ENCODE data around the gene IRF9. TPM values are rescaled to one million over a fixed set of nuclear protein-coding genes. Genes with fewer than 3 reads are reported as not detected.

The IRF9 gene
- total and polyA plus RNA-seq, 2 donors: 117 to 167 TPM

DNA sequence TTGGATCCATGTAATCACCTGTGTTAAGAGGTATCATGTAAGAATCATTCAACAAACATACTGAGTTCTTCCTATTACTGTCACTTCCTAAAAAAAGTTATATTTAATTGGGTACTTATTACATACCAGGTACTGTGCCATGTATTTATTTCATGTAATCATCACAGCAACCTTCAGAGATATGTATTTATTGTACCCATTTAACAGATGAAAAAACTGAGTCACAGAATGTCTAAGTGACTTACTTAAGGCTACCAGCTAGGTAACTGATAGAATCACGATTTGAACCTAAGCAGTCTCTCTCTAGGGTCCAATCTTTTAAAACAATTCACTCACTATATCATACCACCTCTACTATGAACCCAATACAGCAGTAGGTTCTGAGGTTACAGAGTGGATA, 16.6 kb upstream of the IRF9 start:
- Histone ChIP-seq H3K27ac (ENCODE audit: low read depth in 1 of 2, low read length in 1 of 2) (no peak overlapping the region), H3K36me3 (ENCODE audit: control insufficient read depth in 2 of 2, insufficient read depth in 2 of 2, low read length in 1 of 2) (peaks cover 15 to 41% of the 10 kb centered on the region in 2 donors), H3K27me3 (ENCODE audit: control insufficient read depth in 2 of 2, insufficient read depth in 1 of 2, low read length in 1 of 2) (no peaks in the 10 kb centered on the region), H3K4me3 (ENCODE audit: low read length in 2 of 2) (no peak overlapping the region), H3K9me3 (ENCODE audit: control insufficient read depth in 2 of 2, insufficient read depth in 1 of 2, low read length in 1 of 2) (peaks cover 0 to 12% of the 10 kb centered on the region in 2 donors), H3K4me1 (ENCODE audit: control insufficient read depth in 2 of 2, insufficient read depth in 2 of 2, low read length in 2 of 2) (peaks cover 27 to 49% of the 10 kb centered on the region in 2 donors)
- WGBS: 99% methylated on average over 1 of the region's 1 CpG
- DNase-seq (ENCODE audit: low read depth in 6 of 9, low spot score in 9 of 9): no peak

DNA sequence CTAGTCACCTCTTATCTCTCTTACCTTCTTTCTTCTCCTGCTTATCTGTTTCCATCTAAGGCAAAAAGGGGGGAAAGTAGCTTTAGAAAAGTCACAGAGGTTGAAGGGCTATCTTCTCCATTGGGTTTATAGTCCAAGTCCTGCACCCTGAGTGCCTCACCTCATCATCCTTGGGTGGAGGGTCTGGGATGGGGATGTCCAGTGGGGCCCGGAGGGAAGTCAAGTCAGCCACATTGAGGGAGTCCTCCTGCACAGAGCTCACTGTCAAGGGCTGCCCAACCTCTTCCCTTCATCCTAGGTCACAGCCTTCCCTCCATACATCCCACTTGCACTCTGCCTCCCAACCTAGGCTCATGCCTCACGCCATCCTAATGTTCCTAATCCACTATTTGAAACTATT, 15.8 kb upstream of the IRF9 start:
- Histone ChIP-seq H3K9me3 (ENCODE audit: control insufficient read depth in 2 of 2, insufficient read depth in 1 of 2, low read length in 1 of 2) (peaks cover 0 to 12% of the 10 kb centered on the region in 2 donors), H3K4me1 (ENCODE audit: control insufficient read depth in 2 of 2, insufficient read depth in 2 of 2, low read length in 2 of 2) (peaks cover 27 to 44% of the 10 kb centered on the region in 2 donors), H3K27ac (ENCODE audit: low read depth in 1 of 2, low read length in 1 of 2) (no peak overlapping the region), H3K4me3 (ENCODE audit: low read length in 2 of 2) (no peak overlapping the region), H3K27me3 (ENCODE audit: control insufficient read depth in 2 of 2, insufficient read depth in 1 of 2, low read length in 1 of 2) (no peaks in the 10 kb centered on the region), H3K36me3 (ENCODE audit: control insufficient read depth in 2 of 2, insufficient read depth in 2 of 2, low read length in 1 of 2) (peaks cover 22 to 46% of the 10 kb centered on the region in 2 donors)
- WGBS: 99% methylated on average over 2 of the region's 2 CpGs
- no peak for DNase-seq (ENCODE audit: low read depth in 6 of 9, low spot score in 9 of 9)

DNA sequence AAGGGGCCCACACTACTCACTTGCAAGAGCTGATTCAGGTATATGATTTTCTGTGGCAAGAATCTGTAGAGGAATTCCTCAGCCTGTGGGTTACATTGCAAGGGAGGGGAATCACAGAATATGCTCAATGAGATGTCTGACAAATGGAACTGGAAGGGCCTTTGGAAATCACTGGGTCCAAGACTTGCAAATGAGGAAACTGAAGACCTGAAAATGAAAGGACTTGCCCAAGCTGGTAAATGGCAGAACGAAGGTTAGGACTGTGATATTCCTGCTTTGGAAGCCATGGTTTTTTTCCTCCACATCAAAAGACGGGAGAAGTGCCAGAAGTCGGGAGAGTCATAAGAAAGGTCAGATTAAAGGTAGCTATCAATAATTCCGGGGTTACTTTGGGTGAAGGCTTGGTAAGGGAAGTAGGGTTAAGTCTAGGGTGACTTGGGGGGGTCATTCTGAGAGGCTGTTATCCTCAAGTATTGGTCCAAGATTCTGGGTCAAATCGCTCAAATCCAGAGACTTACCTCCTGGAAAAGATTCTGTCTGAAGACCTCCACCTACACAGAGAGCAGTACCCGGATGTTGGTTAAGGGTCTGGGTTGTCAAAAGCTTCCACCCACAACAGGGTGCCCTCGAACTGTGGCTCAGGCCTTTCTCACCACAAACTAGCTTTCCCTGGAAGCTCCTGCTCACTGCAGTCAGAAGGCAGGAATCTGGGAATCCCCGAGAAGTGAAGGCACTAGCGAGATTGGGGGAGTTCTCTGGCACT, 15.2 kb upstream of the IRF9 start:
- Histone ChIP-seq H3K27me3 (ENCODE audit: control insufficient read depth in 2 of 2, insufficient read depth in 1 of 2, low read length in 1 of 2) (no peaks in the 10 kb centered on the region), H3K27ac (ENCODE audit: low read depth in 1 of 2, low read length in 1 of 2) (peak overlapping the region; percentile 95 to 98), H3K9me3 (ENCODE audit: control insufficient read depth in 2 of 2, insufficient read depth in 1 of 2, low read length in 1 of 2) (peaks cover 0 to 10% of the 10 kb centered on the region in 2 donors), H3K4me3 (ENCODE audit: low read length in 2 of 2) (peak overlapping the region; percentile 78 to 90), H3K36me3 (ENCODE audit: control insufficient read depth in 2 of 2, insufficient read depth in 2 of 2, low read length in 1 of 2) (peaks cover 29 to 52% of the 10 kb centered on the region in 2 donors), H3K4me1 (ENCODE audit: control insufficient read depth in 2 of 2, insufficient read depth in 2 of 2, low read length in 2 of 2) (peaks cover 27 to 38% of the 10 kb centered on the region in 2 donors)
- 22% methylated on average over 9 of the region's 9 CpGs for WGBS
- peak in 1 of 9 donors; percentile 54 for DNase-seq (ENCODE audit: low read depth in 6 of 9, low spot score in 9 of 9)

DNA sequence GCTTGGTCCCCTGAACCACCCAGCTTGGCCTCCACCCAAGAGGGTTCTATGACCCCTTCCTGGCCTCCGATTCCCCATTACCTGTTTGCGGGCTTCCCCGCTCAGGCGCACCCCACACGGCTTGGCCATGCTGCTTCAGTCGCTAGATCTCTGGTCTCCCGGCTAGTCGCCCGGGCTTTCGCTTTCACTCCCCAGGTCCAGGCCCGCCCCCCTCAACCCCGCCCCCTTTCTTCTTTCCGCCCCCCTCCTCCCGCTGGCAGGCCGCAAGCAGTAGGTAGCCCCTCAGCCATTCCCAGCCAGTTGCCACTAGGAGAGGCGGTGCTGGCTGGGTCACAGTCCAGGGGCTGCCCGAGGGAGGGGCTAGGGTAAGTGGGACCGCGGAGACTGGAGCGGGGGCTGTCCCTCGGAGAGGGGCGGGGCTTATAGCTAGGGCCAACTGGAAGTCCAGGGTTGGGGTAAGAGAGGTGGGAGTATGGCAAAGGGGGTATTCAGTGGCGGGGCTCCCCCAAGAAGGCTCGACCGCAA, 14.6 kb upstream of the IRF9 start, which contains the start of gene PSME2:
Gene PSME2 (minus strand): TSS at position 158 of the 525 bp plus-strand sequence. CDS start 29 bp downstream, at position 129.
- peaks cover 0 to 3% of the 10 kb centered on the region in 2 donors for H3K9me3 ChIP-seq (ENCODE audit: control insufficient read depth in 2 of 2, insufficient read depth in 1 of 2, low read length in 1 of 2)
- H3K36me3 ChIP-seq (ENCODE audit: control insufficient read depth in 2 of 2, insufficient read depth in 2 of 2, low read length in 1 of 2): peaks cover 35 to 59% of the 10 kb centered on the region in 2 donors
- H3K4me1 ChIP-seq (ENCODE audit: control insufficient read depth in 2 of 2, insufficient read depth in 2 of 2, low read length in 2 of 2): peaks cover 27 to 38% of the 10 kb centered on the region in 2 donors
- WGBS: under 1% methylated on average over 25 of the region's 25 CpGs
- H3K4me3 ChIP-seq (ENCODE audit: low read length in 2 of 2): peak within 1 kb of the TSS; percentile 78 to 90
- peak within 1 kb of the TSS; percentile 95 to 98 for H3K27ac ChIP-seq (ENCODE audit: low read depth in 1 of 2, low read length in 1 of 2)
- no peaks in the 10 kb centered on the region for H3K27me3 ChIP-seq (ENCODE audit: control insufficient read depth in 2 of 2, insufficient read depth in 1 of 2, low read length in 1 of 2)
- DNase-seq (ENCODE audit: low read depth in 6 of 9, low spot score in 9 of 9): peak in 7 of 9 donors; percentile 66 to 89 (median 73)

DNA sequence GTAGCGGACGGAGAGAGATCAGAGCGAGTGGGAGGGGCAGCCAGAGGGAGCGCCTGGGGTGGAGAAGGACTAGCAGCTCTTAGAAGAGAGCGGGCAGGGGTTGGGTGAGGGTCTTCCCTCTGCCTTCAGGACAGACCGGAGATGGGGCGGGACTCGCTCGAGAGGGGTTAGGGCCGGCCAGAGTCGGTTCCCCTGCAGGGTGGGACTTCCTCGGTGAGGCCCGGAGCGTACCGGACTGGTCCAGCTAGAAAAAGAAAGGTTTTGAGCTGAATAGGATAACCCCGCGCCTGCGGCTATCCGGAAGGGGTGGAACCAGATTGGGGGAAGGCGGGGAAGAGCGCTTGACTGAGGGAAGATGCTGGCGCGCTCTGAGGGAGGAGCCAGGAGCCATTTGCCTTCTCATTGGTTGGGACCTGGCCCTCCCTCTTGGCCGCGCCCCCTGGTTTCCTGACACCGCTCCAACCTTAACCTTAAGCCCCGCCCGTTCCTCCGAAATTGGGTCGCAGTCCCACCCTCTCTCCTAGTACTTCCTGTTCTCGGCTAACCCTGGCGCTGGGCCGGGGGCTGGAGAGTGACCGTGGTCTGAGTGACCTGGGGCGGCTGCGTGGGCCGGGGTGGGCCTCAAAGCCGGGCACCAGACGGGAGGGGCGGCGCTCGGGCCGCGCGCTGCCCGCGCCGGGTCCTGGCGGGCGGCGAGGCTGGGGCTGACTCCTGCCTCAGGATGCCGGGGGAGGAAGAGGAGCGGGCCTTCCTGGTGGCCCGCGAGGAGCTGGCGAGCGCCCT, 13.9 kb upstream of the IRF9 start, which contains the start of gene RNF31:
Gene RNF31 (plus strand): TSS at position 521 of the 783 bp plus-strand sequence. CDS start 201 bp downstream, at position 722.
- Histone ChIP-seq H3K27me3 (ENCODE audit: control insufficient read depth in 2 of 2, insufficient read depth in 1 of 2, low read length in 1 of 2) (no peaks in the 10 kb centered on the region), H3K27ac (ENCODE audit: low read depth in 1 of 2, low read length in 1 of 2) (peak within 1 kb of the TSS; percentile 95 to 98), H3K9me3 (ENCODE audit: control insufficient read depth in 2 of 2, insufficient read depth in 1 of 2, low read length in 1 of 2) (no peaks in the 10 kb centered on the region), H3K4me1 (ENCODE audit: control insufficient read depth in 2 of 2, insufficient read depth in 2 of 2, low read length in 2 of 2) (peaks cover 23 to 32% of the 10 kb centered on the region in 2 donors), H3K36me3 (ENCODE audit: control insufficient read depth in 2 of 2, insufficient read depth in 2 of 2, low read length in 1 of 2) (peaks cover 42 to 65% of the 10 kb centered on the region in 2 donors), H3K4me3 (ENCODE audit: low read length in 2 of 2) (peak within 1 kb of the TSS; percentile 78 to 90)
- under 1% methylated on average over 57 of the region's 57 CpGs for WGBS
- DNase-seq (ENCODE audit: low read depth in 6 of 9, low spot score in 9 of 9): peak; percentile 95 to 99 (median 97)

DNA sequence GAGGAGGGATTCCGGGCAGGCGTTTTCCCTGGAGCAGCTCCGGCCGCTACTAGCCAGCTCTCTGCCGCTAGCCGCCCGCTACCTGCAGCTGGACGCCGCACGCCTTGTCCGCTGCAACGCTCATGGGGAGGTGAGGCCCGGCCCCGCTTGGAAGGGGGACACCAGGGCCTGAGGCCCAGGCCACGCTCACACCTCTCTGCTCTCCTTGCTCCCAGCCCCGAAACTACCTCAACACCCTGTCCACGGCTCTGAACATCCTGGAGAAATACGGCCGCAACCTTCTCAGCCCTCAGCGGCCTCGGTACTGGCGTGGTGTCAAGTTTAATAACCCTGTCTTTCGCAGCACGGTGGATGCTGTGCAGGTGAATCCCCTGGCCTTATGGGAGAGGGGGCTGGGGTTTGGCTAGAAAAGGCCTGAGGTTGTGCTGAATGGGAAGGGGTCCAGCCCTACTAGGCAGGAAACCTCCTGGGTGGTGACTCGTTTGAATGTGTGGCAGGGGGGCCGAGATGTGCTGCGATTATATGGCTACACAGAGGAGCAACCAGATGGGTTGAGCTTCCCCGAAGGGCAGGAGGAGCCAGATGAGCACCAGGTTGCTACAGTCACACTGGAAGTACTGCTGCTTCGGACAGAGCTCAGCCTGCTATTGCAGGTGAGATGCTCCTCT, 13.2 kb upstream of the IRF9 start:
- Histone ChIP-seq H3K9me3 (ENCODE audit: control insufficient read depth in 2 of 2, insufficient read depth in 1 of 2, low read length in 1 of 2) (no peaks in the 10 kb centered on the region), H3K27me3 (ENCODE audit: control insufficient read depth in 2 of 2, insufficient read depth in 1 of 2, low read length in 1 of 2) (no peaks in the 10 kb centered on the region), H3K4me1 (ENCODE audit: control insufficient read depth in 2 of 2, insufficient read depth in 2 of 2, low read length in 2 of 2) (peaks cover 22 to 31% of the 10 kb centered on the region in 2 donors), H3K27ac (ENCODE audit: low read depth in 1 of 2, low read length in 1 of 2) (peak overlapping the region in 1 of 2 donors; percentile 70), H3K36me3 (ENCODE audit: control insufficient read depth in 2 of 2, insufficient read depth in 2 of 2, low read length in 1 of 2) (peaks cover 46 to 68% of the 10 kb centered on the region in 2 donors), H3K4me3 (ENCODE audit: low read length in 2 of 2) (peak overlapping the region; percentile 78 to 90)
- DNase-seq (ENCODE audit: low read depth in 6 of 9, low spot score in 9 of 9): no peak
- WGBS: 10% methylated on average over 29 of the region's 29 CpGs

DNA sequence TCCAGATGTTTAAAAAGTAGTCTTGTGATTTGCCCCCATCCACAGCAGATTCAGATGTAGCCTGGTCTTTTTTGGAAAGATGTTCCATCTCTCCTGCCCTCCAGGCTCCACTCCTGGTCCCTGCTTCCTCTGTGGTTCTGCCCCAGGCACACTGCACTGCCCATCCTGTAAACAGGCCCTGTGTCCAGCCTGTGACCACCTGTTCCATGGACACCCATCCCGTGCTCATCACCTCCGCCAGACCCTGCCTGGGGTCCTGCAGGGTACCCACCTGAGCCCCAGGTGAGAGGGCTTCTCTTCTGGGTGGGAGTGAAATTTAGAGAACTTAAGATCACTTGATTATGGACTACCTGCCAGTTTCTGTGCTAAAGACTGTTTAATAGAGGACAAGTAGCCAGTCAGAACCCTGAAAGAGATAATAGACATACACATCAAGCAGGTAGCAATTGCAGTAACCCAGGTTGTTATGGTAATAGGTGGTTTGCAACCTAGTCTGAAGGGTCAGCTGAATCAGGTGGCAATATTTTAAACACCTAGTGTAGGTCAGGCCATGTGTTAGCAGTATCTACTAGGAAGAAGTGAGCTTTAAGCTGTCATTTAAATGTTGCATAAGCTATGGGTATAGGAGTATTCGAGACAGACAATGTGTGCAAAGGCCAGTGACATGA, 11.6 kb upstream of the IRF9 start:
- WGBS: 98% methylated on average over 3 of the region's 3 CpGs
- Histone ChIP-seq H3K4me1 (ENCODE audit: control insufficient read depth in 2 of 2, insufficient read depth in 2 of 2, low read length in 2 of 2) (peaks cover 22 to 27% of the 10 kb centered on the region in 2 donors), H3K27me3 (ENCODE audit: control insufficient read depth in 2 of 2, insufficient read depth in 1 of 2, low read length in 1 of 2) (no peaks in the 10 kb centered on the region), H3K9me3 (ENCODE audit: control insufficient read depth in 2 of 2, insufficient read depth in 1 of 2, low read length in 1 of 2) (no peaks in the 10 kb centered on the region), H3K4me3 (ENCODE audit: low read length in 2 of 2) (no peak overlapping the region), H3K27ac (ENCODE audit: low read depth in 1 of 2, low read length in 1 of 2) (no peak overlapping the region), H3K36me3 (ENCODE audit: control insufficient read depth in 2 of 2, insufficient read depth in 2 of 2, low read length in 1 of 2) (peaks cover 41 to 58% of the 10 kb centered on the region in 2 donors)
- no peak for DNase-seq (ENCODE audit: low read depth in 6 of 9, low spot score in 9 of 9)

DNA sequence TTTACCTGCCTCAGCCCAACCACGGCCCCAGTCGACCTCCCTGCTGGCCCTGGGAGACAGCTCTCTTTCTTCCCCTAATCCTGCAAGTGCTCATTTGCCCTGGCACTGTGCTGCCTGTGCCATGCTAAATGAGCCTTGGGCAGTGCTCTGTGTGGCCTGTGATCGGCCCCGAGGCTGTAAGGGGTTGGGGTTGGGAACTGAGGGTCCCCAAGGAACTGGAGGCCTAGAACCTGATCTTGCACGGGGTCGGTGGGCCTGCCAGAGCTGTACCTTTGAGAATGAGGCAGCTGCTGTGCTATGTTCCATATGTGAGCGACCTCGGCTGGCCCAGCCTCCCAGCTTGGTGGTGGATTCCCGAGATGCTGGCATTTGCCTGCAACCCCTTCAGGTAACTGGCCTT, 11.0 kb upstream of the IRF9 start:
- 98% methylated on average over 9 of the region's 9 CpGs for WGBS
- Histone ChIP-seq H3K27me3 (ENCODE audit: control insufficient read depth in 2 of 2, insufficient read depth in 1 of 2, low read length in 1 of 2) (no peaks in the 10 kb centered on the region), H3K36me3 (ENCODE audit: control insufficient read depth in 2 of 2, insufficient read depth in 2 of 2, low read length in 1 of 2) (peaks cover 48 to 59% of the 10 kb centered on the region in 2 donors), H3K27ac (ENCODE audit: low read depth in 1 of 2, low read length in 1 of 2) (no peak overlapping the region), H3K4me1 (ENCODE audit: control insufficient read depth in 2 of 2, insufficient read depth in 2 of 2, low read length in 2 of 2) (peaks cover 21 to 23% of the 10 kb centered on the region in 2 donors), H3K9me3 (ENCODE audit: control insufficient read depth in 2 of 2, insufficient read depth in 1 of 2, low read length in 1 of 2) (no peaks in the 10 kb centered on the region), H3K4me3 (ENCODE audit: low read length in 2 of 2) (no peak overlapping the region)
- DNase-seq (ENCODE audit: low read depth in 6 of 9, low spot score in 9 of 9): no peak
